GM19455 (cell line): ENCODE data around the gene IL17REL.

ENCODE experiments used
- ATAC-seq: cut with Tn5 transposase; IDR thresholded peaks from one replicate; pipeline ENCODE4 v1.9.1; 2021; ENCODE audit not compliant: unreplicated experiment

IL17REL gene

GRCh38 chr22:50046481-50047245 is 34.1 kb upstream of the IL17REL start:
- ATAC-seq: no peak

- no peak for ATAC-seq
Measured at GRCh38 chr22:50046019-50046415, 33.5 kb upstream of the IL17REL start.

- no peak for ATAC-seq
Measured at GRCh38 chr22:50045211-50046018, 32.9 kb upstream of the IL17REL start.

GRCh38 chr22:50044485-50045118 is 32.0 kb upstream of the IL17REL start:
- no peak for ATAC-seq

- no peak for ATAC-seq
Measured at GRCh38 chr22:50041361-50042065, 28.9 kb upstream of the IL17REL start.

- no peak for ATAC-seq
Measured at GRCh38 chr22:50040717-50041116, 28.2 kb upstream of the IL17REL start.

- no peak for ATAC-seq
Measured at GRCh38 chr22:50039669-50040443, 27.3 kb upstream of the IL17REL start.

GRCh38 chr22:50035976-50036724 is 23.6 kb upstream of the IL17REL start:
- ATAC-seq: no peak

GRCh38 chr22:50035131-50035881 is 22.7 kb upstream of the IL17REL start:
- ATAC-seq: no peak

- no peak for ATAC-seq
Measured at GRCh38 chr22:50034126-50035081, 21.8 kb upstream of the IL17REL start.

- ATAC-seq: no peak
Measured at GRCh38 chr22:50032941-50033601, 20.5 kb upstream of the IL17REL start.

- ATAC-seq: no peak
Measured at GRCh38 chr22:50032109-50032871, 19.7 kb upstream of the IL17REL start.

GRCh38 chr22:50031189-50032091 is 18.9 kb upstream of the IL17REL start:
- ATAC-seq: no peak

- no peak for ATAC-seq
Measured at GRCh38 chr22:50030297-50031188, 18.0 kb upstream of the IL17REL start.
